CD1c-positive myeloid dendritic cell (primary cell): ENCODE results near the gene SKI.

ENCODE experiments used
- DNase-seq: peaks from one replicate; pipeline ENCODE4 v3.0.0-alpha.2; 2016; ENCODE audit errors: extremely low spot score

The SKI gene

DNA sequence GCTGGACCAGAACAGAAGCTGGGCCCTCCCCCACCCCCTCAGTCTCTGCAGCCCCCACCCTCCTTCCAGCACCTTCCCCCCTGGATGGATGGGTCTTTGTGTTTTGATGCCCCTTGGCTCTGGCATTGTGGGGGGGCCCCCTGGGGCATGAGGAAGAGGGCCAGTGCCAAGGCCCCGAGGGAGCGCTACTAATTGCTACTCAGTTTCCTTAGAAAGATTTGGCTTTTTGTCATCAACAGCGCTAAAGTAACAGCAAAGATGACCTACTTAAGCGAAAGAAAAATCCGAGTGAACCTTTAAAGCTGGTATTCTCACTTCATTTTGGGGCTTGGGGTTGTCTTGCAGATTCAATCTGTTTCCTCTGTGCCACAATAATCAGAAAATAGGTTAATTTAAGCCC, 63.5 kb downstream of the SKI start:
- DNase-seq = no peak

GRCh38 chr1:2292725-2293450, 64.8 kb downstream of the SKI start:
- no peak for DNase-seq

DNA sequence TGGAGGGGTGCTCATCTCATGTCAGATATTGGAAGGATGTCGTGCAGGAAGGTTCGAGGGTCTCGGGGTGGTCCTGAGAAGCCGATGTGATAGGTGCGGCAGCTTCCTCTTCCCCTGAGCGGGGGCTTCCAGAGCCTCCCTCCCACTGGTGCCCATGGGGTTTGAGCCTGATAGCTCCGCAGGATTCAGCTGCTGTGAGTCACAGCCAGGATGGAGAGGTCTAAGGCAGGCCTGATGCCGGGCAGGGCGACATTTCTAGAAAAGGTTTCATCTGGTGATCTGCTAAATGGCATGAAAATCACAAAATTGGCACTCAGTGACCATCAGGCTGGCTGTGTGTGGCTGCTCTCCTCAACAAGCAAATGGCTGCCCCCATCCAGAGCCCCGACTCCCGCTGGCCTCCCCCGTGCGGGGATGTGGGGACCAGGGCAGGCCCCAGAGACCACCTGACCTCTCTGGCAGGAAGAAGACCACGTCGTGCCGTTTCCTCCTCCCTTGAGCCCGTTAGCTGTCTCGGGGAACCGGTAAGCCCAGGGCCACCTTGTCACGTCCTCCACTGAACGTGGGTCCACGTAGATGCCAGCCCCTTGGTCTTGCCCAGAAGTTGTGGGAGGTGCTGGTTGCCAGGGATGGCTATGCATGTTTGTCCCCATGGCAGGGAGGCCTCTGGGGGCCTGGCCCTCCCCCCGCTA, 66.1 kb downstream of the SKI start:
- no peak for DNase-seq

DNA sequence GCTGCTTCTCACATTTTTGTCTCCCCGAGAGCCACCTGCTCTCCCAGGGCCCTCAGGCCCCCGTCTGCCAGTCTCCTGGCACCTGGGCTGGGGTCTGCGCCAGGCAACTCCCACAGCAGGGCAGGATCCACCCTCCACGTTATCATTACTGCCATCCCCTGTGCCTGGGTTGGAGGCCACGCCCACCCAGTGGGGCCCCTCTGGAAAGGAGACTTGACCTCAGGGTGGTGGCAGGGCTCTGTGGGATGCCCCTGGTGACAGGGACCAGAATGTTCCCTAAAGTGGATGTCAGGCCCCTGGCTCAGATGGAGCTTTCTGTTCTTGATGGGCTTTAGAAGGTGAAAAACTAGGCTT, 66.6 kb downstream of the SKI start:
- no peak for DNase-seq

DNA sequence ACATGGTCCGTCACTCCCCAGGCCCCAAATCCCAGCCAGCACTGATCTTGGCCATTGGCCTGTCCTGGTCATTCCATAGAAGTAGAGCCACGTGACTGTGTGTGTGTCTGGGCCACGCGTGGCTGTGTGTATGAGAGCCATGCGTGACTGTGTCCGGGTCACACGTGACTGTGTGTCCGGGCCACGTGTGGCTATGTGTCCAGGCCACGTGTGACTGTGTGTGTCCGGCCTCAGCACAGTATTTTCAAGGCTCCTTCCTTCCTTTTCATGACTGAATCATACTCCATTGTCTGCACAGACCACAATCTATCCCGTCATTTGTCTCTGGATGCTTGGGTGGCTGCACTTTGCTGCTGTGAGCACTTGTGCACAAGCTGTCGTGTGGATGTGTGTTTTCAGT, 67.4 kb downstream of the SKI start:
- DNase-seq = no peak

DNA sequence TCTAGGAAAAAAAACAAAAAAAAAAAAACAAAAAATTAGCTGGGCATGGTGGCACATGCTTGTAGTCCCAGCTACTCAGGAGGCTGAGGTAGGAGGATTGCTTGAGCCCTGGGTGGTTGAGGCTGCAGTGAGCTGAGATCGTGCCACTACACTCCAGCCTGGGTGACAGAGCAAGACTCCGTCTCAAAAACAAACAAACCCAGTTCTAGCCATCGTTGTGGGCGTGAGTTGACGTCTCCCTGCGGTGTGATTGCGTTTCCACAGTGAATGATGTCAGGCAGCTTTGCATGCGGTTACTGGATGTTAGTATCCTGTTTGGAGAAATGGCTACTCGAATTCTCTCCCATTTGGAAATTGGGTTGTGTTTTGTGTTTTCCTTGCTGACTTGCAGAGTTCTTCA, 68.1 kb downstream of the SKI start:
- peak; percentile 66 for DNase-seq

DNA sequence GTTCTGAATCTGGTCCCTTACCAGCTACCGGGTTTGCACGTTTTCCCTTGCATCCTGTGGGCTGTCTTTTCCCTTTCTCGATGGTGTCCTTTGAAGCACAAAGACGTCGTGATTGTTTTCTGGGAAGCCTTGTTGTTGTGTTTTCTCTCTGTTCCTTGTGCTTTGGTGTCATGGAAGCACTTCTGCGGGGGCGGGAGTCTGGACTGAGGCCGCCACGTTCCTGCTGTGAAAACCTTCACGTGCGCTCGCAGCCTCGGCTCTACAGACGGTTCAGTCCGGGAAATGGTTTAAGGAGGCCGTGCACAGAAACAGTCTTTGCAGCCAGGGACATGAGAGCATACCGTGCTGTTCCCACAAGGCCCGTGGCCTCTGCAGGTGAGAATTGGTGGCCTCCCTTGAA, 68.5 kb downstream of the SKI start:
- DNase-seq = no peak

DNA sequence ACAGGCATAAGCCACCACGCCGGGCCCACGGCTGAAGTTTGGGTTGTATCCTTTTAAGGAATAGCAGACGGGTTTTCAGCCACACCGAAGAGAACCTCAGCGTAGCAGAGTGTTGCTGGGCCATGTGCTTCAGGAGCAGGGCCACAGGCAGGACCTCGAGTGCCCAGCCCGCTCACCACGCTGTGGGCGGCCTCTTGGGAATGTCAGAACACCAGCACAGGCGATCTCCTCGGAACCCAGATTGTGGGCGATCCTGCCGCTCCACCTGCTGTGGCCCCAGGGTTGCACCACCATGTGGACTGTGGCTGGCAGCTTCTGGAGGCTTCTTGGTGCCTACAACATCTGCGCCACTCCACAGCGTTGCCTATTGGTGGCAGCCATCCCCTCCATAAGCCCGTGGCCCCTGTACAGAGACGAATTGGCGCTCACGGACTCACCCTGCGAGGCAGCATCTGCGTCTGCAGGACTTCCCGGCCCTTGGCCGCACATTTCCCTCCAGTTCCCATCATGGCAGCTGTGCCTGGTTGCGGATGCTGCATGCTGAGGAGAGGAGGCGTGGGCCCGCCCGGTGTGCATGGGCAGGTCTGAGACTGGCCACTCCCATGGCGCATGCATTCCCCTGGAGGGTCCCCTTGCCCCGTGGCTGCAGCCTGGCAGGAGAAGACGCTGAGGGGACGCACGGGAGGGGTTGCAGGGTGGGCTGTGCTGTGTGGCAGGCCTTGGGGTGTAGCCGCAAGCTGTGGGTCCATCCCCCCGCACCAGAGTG, 69.3 kb downstream of the SKI start:
- DNase-seq = no peak

DNA sequence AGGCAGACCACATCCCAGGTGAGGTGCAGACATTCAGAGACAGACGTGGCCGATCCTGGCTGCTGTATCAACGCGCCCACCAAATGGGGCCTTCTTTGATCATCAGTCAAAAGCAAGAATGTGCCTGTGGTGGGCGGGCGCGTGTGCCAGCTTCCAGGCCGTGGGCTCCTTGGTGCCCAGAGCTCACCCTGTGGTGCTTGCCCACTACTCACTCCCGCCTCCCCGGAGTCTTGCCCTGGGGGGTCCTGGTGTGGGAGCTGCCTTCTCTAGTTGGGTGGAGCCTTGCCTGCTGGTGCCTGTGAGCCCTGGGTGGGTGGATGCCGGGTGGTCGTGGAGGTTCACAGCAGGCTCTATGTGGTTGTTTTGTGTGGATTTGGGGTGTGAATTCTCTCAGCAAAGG, 70.6 kb downstream of the SKI start:
- no peak for DNase-seq

- peak; percentile 68 for DNase-seq
Measured at GRCh38 chr1:2299131-2299627, 71.1 kb downstream of the SKI start.

DNA sequence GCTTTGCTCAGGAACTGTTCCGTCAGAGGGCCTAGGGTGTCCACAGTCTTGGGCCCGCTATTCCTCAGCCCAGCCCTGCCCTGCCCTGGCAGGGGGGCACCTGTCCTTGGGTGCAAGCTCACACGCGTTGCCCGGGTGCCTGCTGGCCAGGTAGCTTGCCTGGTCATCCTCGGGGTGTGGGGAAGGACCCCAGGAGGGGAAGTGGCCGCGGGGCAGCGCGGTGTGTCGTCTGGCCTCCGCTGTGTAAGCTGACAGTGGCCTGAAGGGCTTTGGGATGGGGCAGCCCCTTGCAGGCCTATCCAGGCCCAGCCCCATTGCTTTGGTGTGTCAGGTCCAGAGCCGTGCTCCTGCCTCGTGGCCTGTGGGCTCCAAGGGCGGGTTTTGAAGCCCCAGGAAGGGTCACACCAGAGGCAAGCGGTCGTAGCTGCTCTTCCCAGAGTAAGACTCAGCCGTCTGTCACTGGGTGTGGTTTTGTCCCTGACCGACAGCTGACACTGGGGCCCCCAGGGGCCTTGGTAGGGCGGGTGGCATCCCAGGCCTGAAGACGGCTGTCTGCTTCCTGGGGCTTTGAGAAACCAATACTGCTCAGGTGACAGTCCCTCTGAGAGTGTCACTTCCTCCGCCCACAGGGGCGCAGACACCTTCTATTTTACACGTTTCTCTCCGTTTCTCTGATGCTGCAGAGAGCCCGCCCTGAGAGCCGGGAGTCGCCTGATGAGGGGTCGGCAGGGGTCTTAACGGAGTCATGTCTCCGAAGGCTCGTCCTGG, 72.1 kb downstream of the SKI start:
- DNase-seq = peak; percentile 62

DNA sequence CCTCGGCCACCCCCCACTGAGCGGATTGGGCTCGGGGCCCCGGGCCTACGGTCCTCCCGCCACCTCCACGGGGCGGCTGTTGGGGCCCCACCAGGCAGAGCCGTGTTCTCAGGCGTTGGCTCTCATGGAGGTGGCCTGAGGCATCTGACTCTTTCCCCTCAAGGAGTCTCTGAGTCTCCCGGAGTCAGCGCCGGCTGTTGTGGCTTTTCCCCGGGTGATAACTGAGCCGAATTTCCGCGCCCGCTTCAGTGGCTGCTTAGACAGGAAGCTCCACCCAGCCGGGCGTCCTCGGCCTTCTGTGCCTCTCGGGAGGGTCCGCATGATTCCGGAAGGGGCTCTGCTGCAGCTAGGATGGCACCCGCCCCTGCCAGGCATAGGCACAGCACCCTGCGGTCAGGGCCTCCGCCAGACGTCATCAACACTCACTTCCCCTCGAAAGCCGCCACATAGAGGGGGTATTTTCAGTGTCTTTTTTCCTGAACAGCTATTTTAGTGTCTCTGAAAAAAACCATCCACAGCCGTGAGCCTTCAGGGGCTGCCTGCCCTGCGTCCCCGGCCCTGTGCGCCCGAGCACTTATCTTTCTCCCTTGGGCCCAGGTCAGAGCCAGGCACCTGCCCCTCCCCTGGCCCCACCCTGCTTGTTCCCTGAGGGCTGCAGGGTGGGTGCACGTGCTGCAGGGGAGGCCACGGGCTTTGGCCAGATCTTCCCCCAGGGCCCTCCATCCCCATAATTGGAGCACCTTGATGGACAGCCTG, 72.9 kb downstream of the SKI start:
- peak; percentile 94 for DNase-seq

GRCh38 chr1:2301607-2302291, 73.6 kb downstream of the SKI start:
- DNase-seq = no peak

- no peak for DNase-seq
Measured at GRCh38 chr1:2302292-2302925, 74.3 kb downstream of the SKI start.

GRCh38 chr1:2303016-2303775, 75.1 kb downstream of the SKI start:
- no peak for DNase-seq

DNA sequence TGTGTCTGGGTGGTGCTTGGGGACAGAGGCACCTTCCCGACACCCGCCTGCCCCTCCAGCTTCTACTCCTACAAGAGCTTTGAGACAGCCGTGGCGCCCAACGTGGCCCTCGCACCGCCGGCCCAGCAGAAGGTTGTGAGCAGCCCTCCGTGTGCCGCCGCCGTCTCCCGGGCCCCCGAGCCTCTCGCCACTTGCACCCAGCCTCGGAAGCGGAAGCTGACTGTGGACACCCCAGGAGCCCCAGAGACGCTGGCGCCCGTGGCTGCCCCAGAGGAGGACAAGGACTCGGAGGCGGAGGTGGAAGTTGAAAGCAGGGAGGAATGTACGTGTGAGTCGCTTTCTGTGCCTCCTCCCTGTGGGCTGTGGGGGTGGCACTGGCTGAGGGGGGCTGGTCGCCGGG, 75.7 kb downstream of the SKI start:
- no peak for DNase-seq

GRCh38 chr1:2304282-2304681, 76.2 kb downstream of the SKI start:
- no peak for DNase-seq

GRCh38 chr1:2304921-2305681, 77.0 kb downstream of the SKI start:
- peak; percentile 63 for DNase-seq
